OCI-M2 (cell line): Measurements from ENCODE around the gene RABL6.
"Not testable (repeated sequence)": the region's sequence is repeated elsewhere in the genome, so short reads cannot be mapped to it uniquely, and the experiment has no call there.

Experiments
- DNase-seq: peaks from one replicate; lab custom pipeline; 2025; ENCODE audit not compliant: unreplicated experiment; lab: John Stamatoyannopoulos, UW

RABL6 gene

DNA sequence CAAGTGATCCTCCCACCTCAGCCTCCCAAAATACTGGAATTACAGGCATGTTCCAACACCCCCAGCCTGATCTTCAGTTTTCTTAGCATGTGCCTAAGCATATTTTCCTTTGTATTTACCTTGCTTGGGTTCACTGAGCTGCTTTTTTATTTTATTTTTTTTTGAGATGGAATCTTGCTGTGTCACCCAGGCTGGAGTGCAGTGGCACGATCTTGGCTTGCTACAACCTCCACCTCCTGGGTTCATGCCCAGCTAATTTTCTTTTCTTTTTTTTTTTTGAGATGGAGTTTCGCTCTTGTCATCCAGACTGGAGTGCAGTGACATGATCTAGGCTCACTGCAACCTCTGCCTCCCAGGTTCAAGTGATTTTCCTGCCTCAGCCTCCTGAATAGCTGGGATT, 61.9 kb downstream of the RABL6 start:
- not testable (repeated sequence) for DNase-seq

GRCh38 chr9:136875155-136875554, 67.4 kb downstream of the RABL6 start:
- DNase-seq = no peak

DNA sequence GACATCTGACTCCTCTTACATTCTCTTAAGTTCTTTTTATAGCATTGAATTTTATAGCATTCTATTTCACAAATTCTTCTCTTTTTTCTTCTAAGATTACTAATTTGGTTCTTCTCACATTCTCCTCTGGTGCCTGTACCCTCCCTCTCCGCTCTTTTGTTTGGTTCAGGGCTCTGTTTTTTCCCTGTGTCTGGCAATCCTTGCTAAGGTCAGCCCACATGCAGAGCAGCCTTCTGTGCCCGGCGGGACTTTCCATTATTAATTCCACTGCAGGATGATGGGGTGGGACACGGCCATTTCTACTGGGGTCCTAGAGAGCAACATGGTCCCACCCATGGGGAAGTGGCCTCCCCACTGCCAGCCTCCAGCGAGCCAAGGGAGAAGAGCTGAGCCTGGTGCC, 68.7 kb downstream of the RABL6 start:
- DNase-seq = no peak

GRCh38 chr9:136880651-136881050, 72.9 kb downstream of the RABL6 start:
- no peak for DNase-seq

- DNase-seq = no peak
Observed at GRCh38 chr9:136881691-136882108, 74.0 kb downstream of the RABL6 start.

- DNase-seq = no peak
Observed at GRCh38 chr9:136882109-136882946, 74.6 kb downstream of the RABL6 start.

GRCh38 chr9:136882947-136883283, 75.2 kb downstream of the RABL6 start:
- DNase-seq = not testable (repeated sequence)

GRCh38 chr9:136883670-136884069, 75.9 kb downstream of the RABL6 start:
- not testable (repeated sequence) for DNase-seq

- DNase-seq = peak; percentile 73
Observed at GRCh38 chr9:136885950-136886578, 78.3 kb downstream of the RABL6 start, which contains the start of gene TRAF2. TRAF2 (plus strand) TSS chr9:136886516; CDS start chr9:136898741, 12,225 bp downstream.

DNA sequence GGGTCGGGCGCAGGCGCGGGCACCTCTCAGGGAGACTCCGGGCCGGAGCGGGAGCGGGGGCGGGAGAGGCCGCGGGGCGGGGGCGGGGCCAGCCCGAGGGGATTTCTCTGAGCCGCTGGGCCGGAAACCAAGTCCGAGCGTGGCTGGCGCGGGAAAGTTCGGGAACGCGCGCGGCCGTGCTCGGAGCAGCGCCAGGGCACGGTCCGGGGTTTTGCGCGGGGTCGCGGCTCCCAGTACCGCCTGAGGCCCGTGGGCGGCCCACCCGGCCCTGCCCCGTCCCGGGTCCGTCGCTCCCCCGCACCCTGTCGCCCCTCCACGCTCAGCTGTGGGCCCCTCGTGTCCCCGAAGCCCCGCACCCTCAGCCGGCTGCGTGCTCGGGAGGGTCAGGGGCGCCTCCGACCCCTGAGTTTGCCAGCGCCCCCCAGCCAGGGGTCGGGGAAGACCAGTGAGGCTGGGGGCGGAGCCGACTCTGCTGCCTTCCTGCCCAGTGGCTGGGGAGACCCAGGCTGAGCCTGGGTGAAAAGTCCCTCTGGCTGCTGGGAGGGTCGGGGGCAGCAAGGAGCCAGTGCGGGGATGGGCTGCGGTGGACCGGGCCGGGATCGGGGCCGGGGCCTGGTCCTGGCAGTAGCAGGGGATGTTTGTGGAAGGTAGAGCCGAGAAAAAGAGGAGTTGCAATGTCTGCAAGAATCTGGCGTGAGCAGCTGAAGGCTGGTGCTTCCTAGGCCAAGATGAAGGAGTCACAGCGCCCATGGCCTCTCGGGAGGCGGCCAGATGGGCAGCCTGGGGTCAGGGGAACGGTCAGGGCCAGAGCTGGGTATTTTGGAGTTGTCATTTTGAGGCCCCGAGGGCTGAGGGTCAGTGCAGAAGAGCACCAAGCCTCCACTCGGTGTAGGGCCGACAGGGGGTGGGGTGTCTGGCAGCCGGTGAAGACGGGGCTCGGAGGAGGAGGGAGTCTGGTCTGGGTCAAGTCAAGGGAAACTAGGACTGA, 79.2 kb downstream of the RABL6 start:
- no peak for DNase-seq

GRCh38 chr9:136888454-136888853, 80.7 kb downstream of the RABL6 start:
- no peak for DNase-seq

GRCh38 chr9:136889858-136890257, 82.1 kb downstream of the RABL6 start:
- no peak for DNase-seq

- DNase-seq = no peak
Observed at GRCh38 chr9:136890661-136891060, 82.9 kb downstream of the RABL6 start.
